ENCODE data around the gene YJU2.

GRCh38 chr19:4304538-4305256, 57.8 kb downstream of the YJU2 start, which contains the start of gene FSD1:
- TF ChIP-seq POLR2AphosphoS5 (IDR thresholded peaks at IDR 0.05) (peak; percentile 64), RAD21 (conservative IDR thresholded peaks at IDR 0.05) (no peak), EP300 (conservative IDR thresholded peaks at IDR 0.05; ENCODE audit: poor library complexity, severe bottlenecking) (peak; percentile 12), EZH2 (IDR thresholded peaks at IDR 0.05; ENCODE audit: borderline replicate concordance, insufficient read depth, low read length, poor library complexity, severe bottlenecking) (no peak), TAF1 (IDR thresholded peaks at IDR 0.05; ENCODE audit: low read depth) (no peak), SMC3 (conservative IDR thresholded peaks at IDR 0.05; ENCODE audit: poor library complexity) (no peak), REST (IDR thresholded peaks at IDR 0.05; ENCODE audit: borderline replicate concordance) (no peak), MXI1 (conservative IDR thresholded peaks at IDR 0.05; ENCODE audit: poor library complexity, severe bottlenecking) (peak; percentile 70)
- TF ChIP-seq, protein P1, sequence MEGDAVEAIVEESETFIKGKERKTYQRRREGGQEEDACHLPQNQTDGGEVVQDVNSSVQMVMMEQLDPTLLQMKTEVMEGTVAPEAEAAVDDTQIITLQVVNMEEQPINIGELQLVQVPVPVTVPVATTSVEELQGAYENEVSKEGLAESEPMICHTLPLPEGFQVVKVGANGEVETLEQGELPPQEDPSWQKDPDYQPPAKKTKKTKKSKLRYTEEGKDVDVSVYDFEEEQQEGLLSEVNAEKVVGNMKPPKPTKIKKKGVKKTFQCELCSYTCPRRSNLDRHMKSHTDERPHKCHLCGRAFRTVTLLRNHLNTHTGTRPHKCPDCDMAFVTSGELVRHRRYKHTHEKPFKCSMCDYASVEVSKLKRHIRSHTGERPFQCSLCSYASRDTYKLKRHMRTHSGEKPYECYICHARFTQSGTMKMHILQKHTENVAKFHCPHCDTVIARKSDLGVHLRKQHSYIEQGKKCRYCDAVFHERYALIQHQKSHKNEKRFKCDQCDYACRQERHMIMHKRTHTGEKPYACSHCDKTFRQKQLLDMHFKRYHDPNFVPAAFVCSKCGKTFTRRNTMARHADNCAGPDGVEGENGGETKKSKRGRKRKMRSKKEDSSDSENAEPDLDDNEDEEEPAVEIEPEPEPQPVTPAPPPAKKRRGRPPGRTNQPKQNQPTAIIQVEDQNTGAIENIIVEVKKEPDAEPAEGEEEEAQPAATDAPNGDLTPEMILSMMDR (IDR thresholded peaks at IDR 0.05; ENCODE audit: poor library complexity, severe bottlenecking), result no peak
